Upper lobe of right lung (tissue), 1 donor: Measurements from ENCODE around the gene IL1RAPL1. TPM values are rescaled to one million over a fixed set of nuclear protein-coding genes. Genes with fewer than 3 reads are reported as not detected.

Experiments used
- ATAC-seq: fragments of 200-7000 bp; cut with Tn5 transposase; one replicate; pipeline ENCODE4 v1.9.1; 2020; ENCODE audit warnings: mild to moderate bottlenecking, moderate library complexity
- DNase-seq: peaks from one replicate; pipeline ENCODE4 v3.0.0-alpha.2; 2020
- H3K27ac ChIP-seq: fragments of 200-600 bp; one replicate; pipeline ENCODE4 v1.8.0; 2022
- H3K27me3 ChIP-seq: fragments of 200-600 bp; one replicate; pipeline ENCODE4 v1.8.0; 2022; ENCODE audit warnings: mild to moderate bottlenecking
- H3K36me3 ChIP-seq: fragments of 200-600 bp; one replicate; pipeline ENCODE4 v1.8.0; 2022
- H3K4me1 ChIP-seq: fragments of 200-600 bp; one replicate; pipeline ENCODE4 v1.8.0; 2022
- H3K4me3 ChIP-seq: fragments of 200-600 bp; one replicate; pipeline ENCODE4 v1.8.0; 2022; ENCODE audit warnings: mild to moderate bottlenecking
- H3K9me3 ChIP-seq: fragments of 200-600 bp; one replicate; pipeline ENCODE4 v1.8.0; 2022
- intact Hi-C: fragments of 100-400 bp; cut with DNase I; formaldehyde crosslinking; loops from one replicate; pipeline ENCODE4 v1.11.0; 2022
- total RNA-seq: library from RNA; stranded (reverse); fragmentation: NEBNext Ultra II Directional; extraction: Animal tissue kit (Norgen Biotek cat#: 25700); gene quantifications from one replicate; pipeline ENCODE4 v1.2.1, GENCODE V29; 2021
- TF ChIP-seq, protein P1 (sequence below): fragments of 200-600 bp; IDR thresholded peaks from one replicate; pipeline ENCODE4 v1.8.0; 2022; ENCODE audit warnings: antibody characterized with exemption
- donor health status: DM: no; HTN: yes; CAD: no; lungs with severe emphysema.

IL1RAPL1 gene
- total RNA-seq, 1 donor from 2014 or later, result not detected

DNA sequence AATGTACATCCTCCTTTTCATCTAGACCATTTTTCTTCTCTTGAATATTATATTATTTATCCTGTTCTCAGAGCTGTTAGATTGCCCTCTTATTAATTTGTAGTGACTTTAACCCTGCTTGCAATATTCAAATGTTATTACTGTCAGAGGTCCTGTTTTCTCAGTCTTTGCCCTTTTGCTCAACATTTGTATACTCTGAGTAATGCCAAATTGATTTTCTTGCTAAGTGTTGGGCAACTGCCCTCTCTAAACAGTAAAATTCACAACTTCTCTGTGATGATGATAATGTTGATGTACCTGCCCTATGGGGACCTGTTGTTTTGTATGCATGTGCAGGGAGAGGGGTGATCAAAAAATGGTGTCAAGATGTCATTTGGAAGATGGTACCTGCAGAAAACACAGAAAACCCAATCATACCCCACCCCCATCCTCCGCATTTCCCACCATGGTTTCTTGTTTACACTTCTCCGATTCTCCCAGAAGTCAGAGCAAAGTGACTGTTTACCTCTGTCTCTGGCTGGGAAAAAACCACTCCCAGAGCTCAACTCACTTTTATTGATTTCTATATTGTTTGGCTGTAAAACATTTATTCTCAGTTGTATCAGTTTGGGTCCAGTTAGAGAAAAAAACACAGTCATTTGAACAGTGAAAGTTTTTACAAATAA, 694.0 kb downstream of the IL1RAPL1 start:
- TF ChIP-seq, protein P1, sequence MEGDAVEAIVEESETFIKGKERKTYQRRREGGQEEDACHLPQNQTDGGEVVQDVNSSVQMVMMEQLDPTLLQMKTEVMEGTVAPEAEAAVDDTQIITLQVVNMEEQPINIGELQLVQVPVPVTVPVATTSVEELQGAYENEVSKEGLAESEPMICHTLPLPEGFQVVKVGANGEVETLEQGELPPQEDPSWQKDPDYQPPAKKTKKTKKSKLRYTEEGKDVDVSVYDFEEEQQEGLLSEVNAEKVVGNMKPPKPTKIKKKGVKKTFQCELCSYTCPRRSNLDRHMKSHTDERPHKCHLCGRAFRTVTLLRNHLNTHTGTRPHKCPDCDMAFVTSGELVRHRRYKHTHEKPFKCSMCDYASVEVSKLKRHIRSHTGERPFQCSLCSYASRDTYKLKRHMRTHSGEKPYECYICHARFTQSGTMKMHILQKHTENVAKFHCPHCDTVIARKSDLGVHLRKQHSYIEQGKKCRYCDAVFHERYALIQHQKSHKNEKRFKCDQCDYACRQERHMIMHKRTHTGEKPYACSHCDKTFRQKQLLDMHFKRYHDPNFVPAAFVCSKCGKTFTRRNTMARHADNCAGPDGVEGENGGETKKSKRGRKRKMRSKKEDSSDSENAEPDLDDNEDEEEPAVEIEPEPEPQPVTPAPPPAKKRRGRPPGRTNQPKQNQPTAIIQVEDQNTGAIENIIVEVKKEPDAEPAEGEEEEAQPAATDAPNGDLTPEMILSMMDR, result no peak
- Histone ChIP-seq H3K36me3 (no peaks in the 10 kb centered on the region), H3K4me1 (no peaks in the 10 kb centered on the region), H3K9me3 (no peaks in the 10 kb centered on the region), H3K27ac (no peak overlapping the region), H3K27me3 (no peaks in the 10 kb centered on the region), H3K4me3 (no peak overlapping the region)
- no peak for ATAC-seq
- DNase-seq, result no peak
- intact Hi-C loops, result no loop called here

DNA sequence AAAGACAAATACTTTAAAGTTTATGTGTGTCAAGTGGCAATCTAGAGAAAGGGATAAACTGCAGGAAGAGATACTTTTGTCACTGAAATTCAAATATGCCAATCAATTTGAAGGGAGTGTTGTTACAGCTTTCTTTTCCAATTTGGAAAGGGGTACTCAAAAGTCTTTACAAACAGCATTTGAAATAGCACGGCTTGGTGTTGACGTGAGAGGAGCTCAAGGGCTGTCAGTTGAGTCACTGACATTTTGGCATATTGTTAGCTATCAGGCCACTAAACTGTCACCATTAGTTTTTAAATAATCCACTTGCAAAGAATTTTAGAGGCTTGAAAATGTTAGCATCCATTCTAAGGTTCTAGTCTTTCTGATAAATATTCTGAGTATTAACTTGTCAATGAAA, 698.4 kb downstream of the IL1RAPL1 start:
- DNase-seq (no peak), ATAC-seq (no peak)
- Histone ChIP-seq H3K36me3 (no peaks in the 10 kb centered on the region), H3K9me3 (no peaks in the 10 kb centered on the region), H3K4me3 (no peak overlapping the region), H3K4me1 (no peaks in the 10 kb centered on the region), H3K27me3 (no peaks in the 10 kb centered on the region), H3K27ac (no peak overlapping the region)
- intact Hi-C loops, result no loop called here
- TF ChIP-seq, protein P1, result no peak

DNA sequence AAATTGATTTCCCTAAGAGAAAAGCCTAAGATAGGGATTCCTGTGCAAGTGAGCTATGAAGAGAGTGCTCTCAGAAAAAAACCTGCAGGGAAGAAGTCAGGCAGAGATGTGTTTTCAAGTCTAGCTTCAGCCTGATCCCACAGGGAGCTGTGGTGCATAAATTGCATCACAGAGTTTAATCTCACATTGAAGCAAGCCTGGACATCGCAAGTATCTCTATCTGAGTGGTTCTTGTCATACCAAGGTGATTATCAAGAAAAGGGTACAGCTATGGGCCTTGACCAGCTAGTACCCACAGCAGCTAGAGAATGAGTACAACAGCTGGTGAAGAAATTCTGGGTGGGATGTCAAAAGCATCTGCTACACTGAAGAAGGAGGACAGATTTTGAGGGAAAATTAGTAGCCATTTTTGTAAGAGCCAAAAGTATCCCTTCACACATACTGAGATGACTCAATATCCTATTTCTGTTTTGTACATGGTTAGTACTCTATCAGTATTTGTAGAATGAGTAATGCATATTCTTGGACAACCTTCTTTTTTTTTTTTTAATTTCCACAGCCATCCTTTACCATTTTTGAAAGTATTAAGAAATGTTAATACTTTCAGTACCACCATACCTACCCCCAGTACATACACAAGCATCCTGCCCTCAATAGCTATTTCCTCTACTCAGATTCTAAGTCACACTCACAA, 708.9 kb downstream of the IL1RAPL1 start:
- DNase-seq (no peak), ATAC-seq (no peak)
- no peak overlapping the region for H3K4me3 ChIP-seq
- H3K36me3 ChIP-seq, result no peaks in the 10 kb centered on the region
- intact Hi-C loops, result no loop called here
- H3K4me1 ChIP-seq, result no peaks in the 10 kb centered on the region
- no peaks in the 10 kb centered on the region for H3K27me3 ChIP-seq
- H3K27ac ChIP-seq, result no peak overlapping the region
- H3K9me3 ChIP-seq, result no peaks in the 10 kb centered on the region
- TF ChIP-seq, protein P1, result no peak

DNA sequence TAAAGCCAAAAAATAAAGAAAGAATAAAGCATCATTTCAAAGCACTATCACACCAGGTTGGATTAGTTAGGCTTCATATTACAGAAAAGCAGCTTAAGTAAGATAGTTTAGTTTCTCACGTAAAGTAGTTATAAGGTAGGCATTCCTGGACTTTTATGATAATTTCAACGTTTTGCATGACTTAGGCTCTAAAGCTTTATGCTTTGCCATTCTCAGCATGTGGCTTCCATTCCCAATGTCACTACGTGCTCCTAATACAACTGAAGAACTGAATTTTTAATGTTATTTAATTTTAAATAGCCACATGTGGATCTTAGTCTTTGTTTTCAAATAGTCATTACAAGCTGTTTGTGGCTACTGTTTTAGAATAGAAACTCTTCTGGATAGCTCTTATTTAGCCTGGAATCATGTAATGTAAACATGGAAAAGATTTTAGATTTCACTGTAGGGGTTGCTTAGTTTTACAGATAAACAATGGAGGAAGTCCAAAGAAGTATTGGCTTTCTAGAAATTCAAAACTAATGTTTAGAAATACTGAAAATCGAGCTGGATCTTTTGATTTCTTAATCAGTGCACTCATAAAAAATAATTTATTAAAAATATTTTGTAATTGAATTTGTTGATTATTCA, 710.0 kb downstream of the IL1RAPL1 start:
- H3K4me3 ChIP-seq, result no peak overlapping the region
- DNase-seq (no peak), ATAC-seq (no peak)
- no peaks in the 10 kb centered on the region for H3K27me3 ChIP-seq
- no peaks in the 10 kb centered on the region for H3K4me1 ChIP-seq
- TF ChIP-seq, protein P1, result no peak
- no peak overlapping the region for H3K27ac ChIP-seq
- intact Hi-C loops, result no loop called here
- no peaks in the 10 kb centered on the region for H3K36me3 ChIP-seq
- no peaks in the 10 kb centered on the region for H3K9me3 ChIP-seq

DNA sequence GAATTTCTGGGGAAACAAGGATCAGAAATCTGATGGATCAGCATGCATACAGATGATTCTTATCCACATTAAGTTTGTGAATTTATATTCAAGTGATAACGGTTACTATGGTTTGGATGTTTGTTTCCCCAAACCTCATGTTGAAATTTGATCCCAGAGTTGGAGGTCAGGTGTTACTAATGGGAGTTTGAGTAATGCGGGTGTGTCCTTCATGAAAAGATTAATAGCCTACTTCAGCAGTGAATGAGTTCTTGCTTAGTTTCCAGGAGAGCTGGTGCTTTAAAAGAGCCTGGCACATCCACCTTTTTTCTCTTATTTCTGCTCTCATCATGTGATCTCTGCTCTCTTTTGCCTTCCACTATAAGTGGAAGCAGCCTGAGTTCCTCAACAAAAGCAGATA, 712.4 kb downstream of the IL1RAPL1 start:
- DNase-seq, result no peak
- Histone ChIP-seq H3K27me3 (no peaks in the 10 kb centered on the region), H3K36me3 (no peaks in the 10 kb centered on the region), H3K4me1 (no peaks in the 10 kb centered on the region), H3K27ac (no peak overlapping the region), H3K9me3 (no peaks in the 10 kb centered on the region), H3K4me3 (no peak overlapping the region)
- TF ChIP-seq, protein P1, result no peak
- ATAC-seq, result no peak
- intact Hi-C loops, result no loop called here
